ENCODE measurements around the gene MPZL1.
A peak's percentile ranks its signal among the peaks of the same experiment; 100 is the strongest.

Gene MPZL1

DNA sequence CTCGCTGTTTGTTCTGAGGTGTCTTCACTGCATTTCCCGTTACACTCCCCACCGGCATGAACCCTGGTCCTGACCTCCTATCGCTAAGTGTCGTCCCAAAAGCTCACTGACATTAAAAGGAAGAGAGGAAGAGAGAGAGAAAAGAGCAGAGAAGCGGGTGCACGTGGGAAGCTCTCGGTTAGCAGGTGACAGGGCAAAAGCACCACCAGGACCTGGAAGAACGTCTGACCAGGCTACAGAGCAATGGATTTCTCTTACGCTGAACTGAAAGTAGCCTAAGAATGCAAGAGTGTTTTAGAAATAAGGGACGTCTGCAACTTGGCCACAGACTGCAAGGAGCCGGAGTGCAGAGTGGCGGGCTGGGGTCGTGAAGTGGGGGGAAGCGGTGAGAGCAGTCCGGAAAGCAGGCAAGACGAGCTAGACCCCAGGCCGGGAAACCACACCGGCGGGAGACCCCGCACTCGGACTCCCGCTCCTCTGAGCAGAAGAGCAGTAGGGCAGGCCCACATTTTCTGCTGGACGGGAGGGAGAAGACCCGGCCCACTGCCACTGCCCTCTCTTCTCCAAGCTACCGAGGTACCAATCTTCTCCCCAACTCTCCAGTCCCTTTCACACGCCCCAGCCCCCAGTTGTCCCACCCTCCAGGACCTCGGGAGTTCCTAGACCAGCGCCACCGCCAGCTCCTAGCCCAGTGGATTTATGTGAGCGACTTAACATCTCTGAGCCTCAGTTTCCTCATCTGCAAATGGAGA is 8.3 kb upstream of the MPZL1 start:
- ATAC-seq, result peak; percentile 20
- TF ChIP-seq ZFP3 (CRISPR knock-in tag; IDR thresholded peaks at IDR 0.05), result no peak
- no peak for TF ChIP-seq TCF4 (CRISPR knock-in tag; IDR thresholded peaks at IDR 0.05; ENCODE audit: borderline replicate concordance)
- no peak for TF ChIP-seq RARB (CRISPR knock-in tag; IDR thresholded peaks at IDR 0.05)
- no peak for TF ChIP-seq ZNF565 (CRISPR knock-in tag; conservative IDR thresholded peaks at IDR 0.05; ENCODE audit: low read depth)
- no peak for TF ChIP-seq TOX (CRISPR knock-in tag; IDR thresholded peaks at IDR 0.05; ENCODE audit: borderline replicate concordance)
- TF ChIP-seq TSHZ2 (CRISPR knock-in tag; IDR thresholded peaks at IDR 0.05), result no peak
- TF ChIP-seq CSDC2 (CRISPR knock-in tag; IDR thresholded peaks at IDR 0.05), result no peak
- no peak for TF ChIP-seq BACH2 (CRISPR knock-in tag; IDR thresholded peaks at IDR 0.05; ENCODE audit: borderline replicate concordance)
- TF ChIP-seq ZC3H10 (CRISPR knock-in tag; IDR thresholded peaks at IDR 0.05), result no peak
- TF ChIP-seq CSRNP3 (CRISPR knock-in tag; IDR thresholded peaks at IDR 0.05), result no peak
- no peak for TF ChIP-seq SNAI2 (CRISPR knock-in tag; IDR thresholded peaks at IDR 0.05)
- no peak for TF ChIP-seq PPARA (CRISPR knock-in tag; IDR thresholded peaks at IDR 0.05; ENCODE audit: borderline replicate concordance)
- TF ChIP-seq ZNF70 (CRISPR knock-in tag; IDR thresholded peaks at IDR 0.05), result no peak
- no peak for TF ChIP-seq POU6F1 (CRISPR knock-in tag; IDR thresholded peaks at IDR 0.05; ENCODE audit: borderline replicate concordance, low read depth)
- no peak for TF ChIP-seq ESRRG (CRISPR knock-in tag; IDR thresholded peaks at IDR 0.05)
- TF ChIP-seq, protein P1, sequence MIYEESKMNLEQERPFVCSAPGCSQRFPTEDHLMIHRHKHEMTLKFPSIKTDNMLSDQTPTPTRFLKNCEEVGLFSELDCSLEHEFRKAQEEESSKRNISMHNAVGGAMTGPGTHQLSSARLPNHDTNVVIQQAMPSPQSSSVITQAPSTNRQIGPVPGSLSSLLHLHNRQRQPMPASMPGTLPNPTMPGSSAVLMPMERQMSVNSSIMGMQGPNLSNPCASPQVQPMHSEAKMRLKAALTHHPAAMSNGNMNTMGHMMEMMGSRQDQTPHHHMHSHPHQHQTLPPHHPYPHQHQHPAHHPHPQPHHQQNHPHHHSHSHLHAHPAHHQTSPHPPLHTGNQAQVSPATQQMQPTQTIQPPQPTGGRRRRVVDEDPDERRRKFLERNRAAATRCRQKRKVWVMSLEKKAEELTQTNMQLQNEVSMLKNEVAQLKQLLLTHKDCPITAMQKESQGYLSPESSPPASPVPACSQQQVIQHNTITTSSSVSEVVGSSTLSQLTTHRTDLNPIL (CRISPR knock-in tag; IDR thresholded peaks at IDR 0.05; ENCODE audit: low read depth), result no peak

DNA sequence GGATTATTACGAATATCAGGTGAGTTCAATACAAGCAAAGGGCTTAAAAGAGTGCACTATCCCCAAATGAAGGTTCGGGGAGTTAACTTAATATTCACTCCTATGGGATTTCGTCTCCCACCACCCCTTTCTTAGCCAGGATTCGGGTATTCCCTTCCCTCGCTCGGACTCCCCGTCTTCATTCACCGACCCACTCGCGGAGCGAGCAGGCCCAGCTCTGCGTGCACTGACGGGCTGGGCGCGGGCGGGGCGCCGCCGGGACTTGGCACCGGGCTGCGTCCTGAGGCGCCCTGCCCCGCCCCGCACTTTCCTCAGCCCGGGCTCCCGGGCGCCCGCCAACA is 7.7 kb upstream of the MPZL1 start:
- TF ChIP-seq ZNF8 (CRISPR knock-in tag; IDR thresholded peaks at IDR 0.05), result no peak
- TF ChIP-seq BACH2 (CRISPR knock-in tag; IDR thresholded peaks at IDR 0.05; ENCODE audit: borderline replicate concordance), result no peak
- TF ChIP-seq OSR1 (CRISPR knock-in tag; IDR thresholded peaks at IDR 0.05), result no peak
- no peak for TF ChIP-seq RARB (CRISPR knock-in tag; IDR thresholded peaks at IDR 0.05)
- TF ChIP-seq ZFP3 (CRISPR knock-in tag; IDR thresholded peaks at IDR 0.05), result no peak
- no peak for TF ChIP-seq CSRNP3 (CRISPR knock-in tag; IDR thresholded peaks at IDR 0.05)
- no peak for TF ChIP-seq ESRRG (CRISPR knock-in tag; IDR thresholded peaks at IDR 0.05)
- no peak for TF ChIP-seq ZC3H10 (CRISPR knock-in tag; IDR thresholded peaks at IDR 0.05)
- no peak for TF ChIP-seq TOX (CRISPR knock-in tag; IDR thresholded peaks at IDR 0.05; ENCODE audit: borderline replicate concordance)
- TF ChIP-seq ARNTL (CRISPR knock-in tag; IDR thresholded peaks at IDR 0.05; ENCODE audit: borderline replicate concordance, low read depth), result no peak
- no peak for TF ChIP-seq GLIS3 (CRISPR knock-in tag; IDR thresholded peaks at IDR 0.05)
- peak; percentile 79 for ATAC-seq
